Midbrain (tissue), 1 donor: ENCODE measurements around the gene BACH2.
"Not testable (repeated sequence)": the region's sequence is repeated elsewhere in the genome, so short reads cannot be mapped to it uniquely, and the experiment has no call there.

ENCODE experiments used
- DNase-seq: peaks from one replicate; lab custom pipeline; 2025; lab: John Stamatoyannopoulos, UW

The BACH2 gene

DNA sequence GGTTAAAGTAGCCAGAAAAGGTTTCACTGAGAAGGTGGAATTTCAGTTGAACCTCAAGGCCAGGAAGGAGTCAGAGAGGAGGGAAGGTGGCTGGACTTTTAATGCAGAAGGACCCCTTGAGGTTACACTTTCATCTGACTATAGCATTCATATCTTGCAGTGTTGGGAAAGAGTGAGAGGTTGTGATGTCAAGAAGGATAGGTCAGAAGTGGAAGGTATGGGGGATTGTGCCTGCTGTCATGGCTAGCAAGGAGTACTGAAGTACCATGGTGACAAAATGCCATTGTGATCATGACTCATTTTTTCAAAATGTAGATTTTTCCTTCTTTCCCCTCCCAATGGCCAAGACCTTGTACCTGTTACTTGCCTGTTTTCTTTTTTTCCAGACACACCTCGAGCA lies 5.2 kb upstream of the BACH2 start:
- DNase-seq: no peak

DNA sequence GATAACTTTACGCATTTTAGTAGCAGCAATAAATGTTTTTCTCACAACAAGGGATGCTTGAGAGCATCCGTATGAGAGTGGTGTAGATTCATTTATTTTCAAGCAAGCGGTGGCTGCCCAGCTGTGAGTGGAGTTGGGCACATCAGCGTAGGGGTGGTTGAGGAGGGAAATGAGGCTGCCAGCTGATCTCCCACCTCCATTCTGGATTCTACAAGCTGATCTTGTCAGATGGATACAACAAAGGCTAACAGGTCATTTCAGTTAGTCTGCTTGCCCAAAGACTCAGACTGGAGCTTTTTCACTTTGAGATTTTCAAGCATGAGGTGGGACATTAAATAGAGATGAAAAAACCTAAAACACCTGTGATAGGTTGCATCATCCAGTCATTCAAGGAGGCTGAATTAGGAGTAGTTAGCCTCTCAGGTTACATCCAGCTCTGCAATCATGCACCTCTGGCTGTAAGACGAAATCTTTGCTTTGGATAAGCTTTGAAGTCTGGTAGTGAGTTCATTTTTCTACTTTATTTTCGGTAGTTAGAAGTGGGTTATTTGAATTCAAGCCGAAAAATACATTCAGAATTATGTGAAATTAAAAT lies 1.9 kb upstream of the BACH2 start:
- no peak for DNase-seq

DNA sequence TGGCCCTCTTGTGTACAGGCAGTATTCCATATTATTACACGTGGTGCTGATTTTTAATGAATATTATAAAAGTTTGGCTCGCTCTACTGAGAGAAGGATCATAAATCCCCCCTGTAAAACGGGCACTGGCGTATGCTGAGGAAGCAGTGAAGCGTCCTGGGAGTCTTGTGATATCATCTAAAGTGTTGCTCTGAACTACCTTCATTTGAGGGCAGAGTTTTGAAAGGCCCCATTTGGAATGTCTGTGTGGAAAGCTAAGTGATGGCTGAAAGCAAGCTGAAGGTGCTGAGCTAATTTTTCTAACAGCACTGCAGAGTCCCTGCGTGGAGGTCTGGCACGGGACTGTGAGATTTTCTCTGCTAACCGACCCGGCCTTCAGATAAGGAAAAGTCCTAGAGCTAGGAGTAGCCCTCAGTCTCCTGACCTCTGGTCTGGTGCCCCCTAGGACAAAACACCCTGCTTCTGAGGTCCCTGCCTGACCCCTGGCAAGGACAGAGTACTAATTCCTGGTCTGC lies 1.3 kb upstream of the BACH2 start:
- DNase-seq: no peak

DNA sequence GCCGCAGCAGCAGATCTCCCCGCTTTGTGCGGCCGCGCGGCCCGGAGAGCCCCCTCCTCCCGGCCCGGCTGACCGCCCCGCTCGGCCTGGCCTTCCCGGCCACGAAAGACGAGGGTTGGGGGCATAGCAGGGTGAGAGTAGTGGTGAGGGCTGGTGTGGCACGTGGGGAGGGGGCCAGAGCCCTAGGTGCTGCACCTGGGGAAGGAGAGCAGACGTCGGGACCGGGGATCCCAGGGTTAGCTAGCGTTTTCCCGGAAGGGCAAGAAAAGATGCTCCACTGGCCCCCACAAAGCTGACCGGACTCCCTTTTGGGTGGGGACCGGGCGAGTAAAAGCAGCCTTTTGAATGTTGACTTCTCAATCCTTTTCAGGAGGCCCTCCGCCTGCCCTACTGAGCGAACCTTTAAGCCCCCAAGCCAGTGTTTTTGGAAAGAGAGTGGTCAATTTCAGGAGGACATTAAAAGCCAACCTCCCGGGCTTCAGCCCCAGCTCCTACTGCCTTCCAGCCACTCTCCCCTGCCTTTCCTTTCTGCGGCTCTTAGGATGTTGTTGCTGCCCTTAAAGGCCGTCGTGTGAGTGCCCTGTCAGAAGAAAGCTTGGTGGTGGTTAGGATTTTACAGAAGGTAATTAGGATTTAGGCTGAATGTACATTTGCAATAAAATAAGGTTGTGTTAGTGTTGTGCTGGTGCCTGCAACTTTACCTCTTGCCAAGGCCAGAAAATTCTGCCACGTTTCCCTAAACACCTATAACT lies 648 bp upstream of the BACH2 start:
- no peak for DNase-seq

DNA sequence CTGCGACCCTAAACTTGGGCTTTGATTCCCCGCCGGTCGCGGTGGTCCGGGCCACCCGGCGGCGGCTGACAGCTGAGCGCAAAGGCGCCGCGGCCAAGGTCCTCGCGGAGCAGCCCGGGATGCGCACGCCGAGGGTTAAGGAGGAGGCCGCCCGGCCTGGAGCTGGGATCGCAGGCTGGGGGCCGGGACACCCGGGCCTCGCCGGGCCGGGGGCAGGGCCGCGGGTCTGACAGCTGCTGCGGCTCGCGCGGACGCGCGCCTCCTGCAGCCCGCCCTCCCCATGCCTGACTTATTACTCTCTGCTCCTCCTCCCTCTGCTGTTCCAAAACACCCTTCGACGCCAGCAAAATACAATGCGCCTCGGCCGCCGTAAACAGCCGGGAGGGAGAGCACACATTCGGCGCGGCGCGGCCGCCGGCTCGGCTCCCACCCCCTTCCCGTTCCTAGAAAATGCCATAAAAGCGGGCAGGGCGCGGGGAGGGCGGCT lies 746 bp downstream of the BACH2 start:
- DNase-seq: peak; percentile 68

DNA sequence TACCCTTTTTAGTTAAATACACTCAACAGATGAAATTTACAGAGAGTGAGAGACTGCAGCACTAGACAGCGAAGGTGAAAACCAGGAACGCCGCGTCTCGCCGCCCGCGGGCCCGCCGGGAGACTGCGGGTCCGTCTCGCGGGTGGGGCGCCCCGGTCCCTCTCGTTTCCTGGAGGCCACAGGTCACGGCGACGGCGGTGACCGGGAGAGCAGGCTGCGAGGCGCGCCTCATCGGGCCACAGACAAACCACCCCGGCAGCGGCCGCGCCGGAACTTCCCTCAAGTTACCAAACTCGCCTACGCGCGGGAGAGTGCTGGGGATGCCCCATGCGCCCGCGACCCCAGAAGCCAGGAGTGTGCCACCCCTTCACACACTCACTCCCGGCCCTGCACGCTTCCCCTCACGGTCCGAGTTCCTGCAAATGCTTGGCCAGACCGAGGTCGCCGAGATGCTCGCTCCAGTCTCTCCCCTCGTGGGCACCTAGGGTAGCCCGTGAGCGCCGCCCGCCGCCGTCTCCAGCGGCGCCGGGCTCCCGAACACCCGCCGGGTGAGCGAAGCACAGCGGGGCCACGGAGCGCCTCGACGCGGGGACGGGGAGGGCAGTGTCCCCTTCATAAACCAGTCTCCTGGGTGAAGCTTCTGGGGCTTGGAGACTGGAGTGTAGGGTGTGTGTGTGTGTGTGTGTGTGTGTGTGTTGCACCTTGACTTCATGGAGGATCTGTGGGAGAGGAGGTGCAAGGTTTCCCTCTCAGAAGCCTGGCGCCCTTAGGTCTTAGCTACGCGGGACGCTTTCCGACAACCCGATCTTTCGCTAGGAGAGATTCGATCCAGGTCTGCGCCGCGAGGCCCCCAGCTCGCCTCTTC lies 1.4 kb downstream of the BACH2 start:
- peak; percentile 63 for DNase-seq

DNA sequence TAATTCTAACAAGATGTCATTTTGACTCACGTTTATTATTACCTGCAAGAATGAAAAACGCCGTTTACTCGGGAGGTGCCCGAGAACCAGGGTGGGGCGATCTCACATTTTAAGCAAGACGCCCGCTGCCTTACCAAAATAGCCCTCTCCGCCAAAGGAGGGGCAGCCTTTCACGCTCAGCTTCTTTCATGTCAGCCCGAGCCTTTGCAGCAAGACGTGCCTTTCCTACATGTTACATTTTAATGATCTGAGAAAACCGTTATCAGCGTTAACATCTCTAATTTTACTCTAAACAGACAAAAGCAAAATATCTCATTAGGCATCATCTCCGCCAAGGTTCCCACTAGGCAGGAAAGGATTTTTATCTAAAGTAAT lies 2.0 kb downstream of the BACH2 start:
- DNase-seq: no peak

DNA sequence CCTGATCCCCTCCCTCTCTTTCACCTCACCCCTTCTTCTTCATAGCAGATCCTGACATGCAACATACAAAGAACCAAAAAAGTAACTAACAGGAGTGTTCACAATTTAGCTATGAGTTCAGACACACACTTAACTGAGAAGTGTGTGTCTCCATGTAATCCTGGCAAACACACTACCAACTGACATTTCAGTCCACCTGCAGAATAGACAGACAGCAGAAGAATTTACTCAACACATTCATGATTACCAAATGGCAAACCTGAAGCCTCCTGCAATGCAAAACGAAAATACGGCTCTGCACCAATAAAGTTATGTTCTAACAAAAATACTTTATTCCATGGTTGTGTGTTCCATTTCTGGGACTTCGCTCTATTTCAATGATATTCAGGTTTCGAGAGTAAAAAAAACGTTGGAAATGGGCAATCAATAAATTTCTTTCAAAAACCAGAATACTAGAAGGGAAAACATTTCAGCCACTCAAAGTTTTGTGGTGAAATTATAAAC lies 2.6 kb downstream of the BACH2 start:
- DNase-seq: no peak

DNA sequence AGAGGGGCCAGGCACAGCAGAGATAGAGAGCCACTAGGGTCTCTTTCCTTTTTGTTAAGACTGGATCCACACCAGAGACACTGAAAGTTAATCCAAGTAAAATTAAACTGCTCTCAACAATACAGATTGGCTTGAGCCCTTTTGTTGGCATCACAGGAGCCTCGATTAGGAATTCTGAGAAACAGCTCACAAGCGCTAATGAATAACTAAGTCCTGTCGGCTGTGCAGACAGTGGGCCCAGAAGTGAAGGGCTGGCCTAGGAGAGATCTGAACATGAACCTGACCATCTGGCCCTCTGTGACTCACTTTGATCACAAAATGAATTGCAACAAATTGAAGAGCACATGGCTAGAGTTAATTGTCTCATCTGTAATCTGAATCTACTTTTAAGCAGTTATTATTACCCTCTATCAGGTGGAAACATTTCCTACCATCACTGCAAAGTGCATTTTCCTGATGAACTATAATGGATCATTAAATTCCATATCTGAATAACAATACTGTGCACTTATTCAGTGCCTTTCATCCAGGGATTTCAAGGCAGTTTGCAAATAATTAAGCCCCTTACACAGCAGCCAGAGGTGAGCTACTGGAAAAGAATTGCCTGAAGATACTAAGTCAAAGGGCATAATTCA lies 3.2 kb downstream of the BACH2 start:
- DNase-seq: no peak

DNA sequence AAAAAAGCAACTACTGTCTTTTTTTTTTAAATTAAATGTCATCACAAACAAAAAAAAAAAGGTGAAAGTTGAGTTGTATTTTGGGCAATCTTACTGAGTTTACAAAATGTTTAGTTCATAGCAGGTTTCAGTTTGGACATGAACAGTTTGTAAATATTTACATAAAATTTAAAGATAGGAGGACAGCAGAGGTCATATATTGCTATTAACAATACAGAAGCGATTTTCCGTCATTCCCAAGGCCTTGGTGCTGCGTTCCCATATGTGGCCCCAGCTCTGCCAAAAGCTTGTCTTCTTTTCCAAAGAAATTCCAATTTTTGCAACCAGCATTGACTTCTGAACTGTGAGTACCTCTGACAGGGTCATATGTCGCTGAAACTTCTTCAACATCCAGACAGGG lies 5.1 kb downstream of the BACH2 start:
- DNase-seq: no peak

DNA sequence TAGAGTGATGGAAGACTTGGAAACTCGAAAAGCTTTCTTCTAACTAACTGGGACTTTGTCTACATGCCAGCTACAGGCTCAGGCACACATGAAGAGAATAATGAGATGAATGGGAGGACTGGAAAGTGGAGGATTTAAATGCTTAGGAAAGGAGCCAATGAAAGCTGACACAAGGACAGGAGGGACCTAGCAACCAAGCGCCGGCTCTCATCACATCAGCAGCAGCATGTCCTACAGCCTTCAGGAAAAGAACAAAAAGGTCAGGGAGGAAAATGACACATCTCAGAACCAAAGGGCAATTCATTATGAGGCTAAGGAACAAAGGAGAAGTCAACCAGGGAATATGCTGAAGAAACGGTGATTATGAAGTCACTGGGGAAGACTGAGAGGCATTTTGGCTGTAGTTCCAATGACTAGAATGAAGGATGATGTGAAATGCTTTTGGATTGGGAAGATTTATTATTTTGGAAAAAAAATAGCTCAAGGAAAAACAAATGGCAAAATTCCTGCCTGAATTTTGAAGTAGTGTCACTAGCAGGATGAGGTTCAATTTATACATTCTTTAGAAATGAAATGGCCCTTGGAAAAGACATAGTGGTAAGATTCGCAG lies 5.7 kb downstream of the BACH2 start:
- no peak for DNase-seq

DNA sequence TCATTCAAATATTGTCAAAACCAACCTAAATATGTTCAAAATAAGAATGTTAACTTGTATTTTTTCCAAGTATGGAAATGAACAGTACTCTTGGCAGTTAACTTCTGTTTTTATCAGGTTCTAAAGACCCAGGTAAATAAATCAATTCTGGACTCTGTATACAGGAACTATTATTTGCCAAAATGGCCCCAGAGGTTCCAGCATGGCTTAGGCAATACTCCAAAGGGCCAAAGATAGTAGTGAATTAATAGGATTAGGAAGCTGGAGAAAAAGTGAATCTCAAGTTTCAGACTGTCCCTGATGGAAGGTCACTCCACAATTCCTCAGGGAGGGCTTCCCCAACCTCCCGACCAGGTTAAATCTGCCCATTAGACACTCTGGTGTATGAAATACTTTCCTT lies 6.7 kb downstream of the BACH2 start:
- no peak for DNase-seq

DNA sequence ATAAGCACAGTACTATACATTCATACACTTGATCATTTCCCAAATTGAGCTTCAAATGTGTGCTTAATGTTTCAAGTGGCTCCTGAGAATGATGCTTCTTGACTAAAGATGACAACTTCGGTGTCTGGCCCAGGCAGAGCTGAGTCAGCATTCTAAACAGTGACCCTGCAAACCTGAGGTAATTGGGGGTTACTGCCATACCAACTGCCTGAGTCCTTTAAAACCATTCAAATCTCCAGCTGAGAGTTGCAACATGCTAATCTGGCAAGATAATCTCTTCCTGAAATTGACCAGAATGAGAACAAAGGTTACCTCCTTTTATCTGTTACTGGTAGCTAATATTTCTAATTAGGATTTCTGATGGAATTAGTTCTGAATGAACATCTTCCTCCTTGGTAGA lies 8.2 kb downstream of the BACH2 start:
- no peak for DNase-seq

DNA sequence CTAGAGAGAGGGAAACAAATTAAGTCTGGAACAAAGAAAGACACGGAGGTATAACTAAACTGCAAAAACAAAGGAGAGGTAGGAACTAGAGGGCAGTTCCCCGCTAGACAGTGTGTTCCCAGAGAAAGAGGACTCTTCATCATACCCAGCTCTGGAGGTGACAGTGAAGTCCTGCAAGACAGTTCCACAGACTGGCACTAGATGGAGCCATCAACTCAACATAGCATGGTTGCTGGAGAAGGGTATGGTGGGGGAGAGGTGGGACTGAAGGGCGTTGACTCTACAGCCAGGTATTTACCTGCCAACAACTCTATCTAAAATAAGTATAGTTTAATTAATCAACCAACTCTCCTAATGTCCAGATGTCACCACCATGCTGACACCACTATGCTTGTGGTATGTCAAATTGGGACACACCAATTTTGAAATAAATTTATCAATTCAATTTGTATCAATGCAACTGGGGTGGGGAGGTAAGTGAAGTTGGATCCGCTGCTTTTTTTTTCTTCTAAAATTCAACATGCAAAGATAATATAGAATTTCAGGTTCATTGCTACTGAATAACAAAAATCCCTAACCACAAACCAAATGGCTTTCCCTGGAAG lies 9.7 kb downstream of the BACH2 start:
- no peak for DNase-seq

DNA sequence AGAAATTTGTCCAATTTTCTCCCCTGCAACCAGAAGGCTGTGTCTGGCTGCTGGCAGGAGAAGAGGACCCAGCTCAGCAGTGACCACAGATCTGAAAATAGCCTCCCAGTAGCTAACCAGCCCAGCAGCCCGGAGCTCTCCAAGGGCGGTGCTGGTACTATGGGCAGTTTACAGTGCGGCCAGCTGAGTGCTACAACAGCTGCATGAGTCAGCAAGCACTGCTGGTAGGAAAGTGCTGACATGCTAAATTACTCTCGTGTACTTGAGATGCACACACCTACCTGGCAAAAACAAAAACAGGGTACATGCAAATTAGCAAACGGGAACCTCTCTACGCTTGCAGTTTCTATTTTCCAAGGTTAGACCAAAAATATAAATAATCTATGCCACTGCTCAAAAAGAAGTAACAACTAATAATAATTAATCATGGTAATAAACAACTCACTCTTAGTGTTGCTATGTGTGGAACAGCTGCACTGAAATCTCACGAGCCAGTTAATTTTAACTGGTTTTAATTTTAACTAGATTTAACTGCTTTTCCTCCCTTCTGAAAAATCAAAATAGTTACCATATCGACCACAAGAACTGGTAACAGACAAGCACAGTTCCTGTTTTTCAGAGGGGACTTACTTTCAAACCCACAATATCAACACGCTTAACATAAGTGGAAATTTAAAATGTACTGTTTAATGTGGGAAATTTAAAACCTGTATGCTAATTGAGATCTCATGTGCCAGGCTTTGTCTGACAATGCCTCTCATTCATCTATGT lies 10.8 kb downstream of the BACH2 start:
- DNase-seq: peak; percentile 81

DNA sequence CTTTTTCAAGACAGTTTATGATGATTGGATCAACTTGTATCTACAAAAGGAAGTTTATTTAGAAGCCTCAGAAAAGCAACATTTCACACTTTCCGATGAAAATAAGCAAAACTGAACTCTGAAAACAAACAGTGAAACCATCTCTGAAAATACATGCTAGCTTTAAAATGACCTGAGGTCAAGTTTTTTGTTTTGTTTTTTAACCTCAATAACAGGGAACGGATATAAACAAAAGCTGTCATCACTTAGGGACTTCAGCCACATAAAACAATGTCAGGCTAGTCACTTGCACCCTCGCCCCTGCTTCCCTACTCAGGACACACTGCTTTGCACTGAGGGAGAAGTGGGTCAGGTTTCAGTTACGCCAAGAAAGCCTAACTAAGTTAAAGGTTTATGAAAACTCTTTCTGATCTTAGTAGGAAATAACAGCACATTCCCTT lies 11.6 kb downstream of the BACH2 start:
- no peak for DNase-seq

DNA sequence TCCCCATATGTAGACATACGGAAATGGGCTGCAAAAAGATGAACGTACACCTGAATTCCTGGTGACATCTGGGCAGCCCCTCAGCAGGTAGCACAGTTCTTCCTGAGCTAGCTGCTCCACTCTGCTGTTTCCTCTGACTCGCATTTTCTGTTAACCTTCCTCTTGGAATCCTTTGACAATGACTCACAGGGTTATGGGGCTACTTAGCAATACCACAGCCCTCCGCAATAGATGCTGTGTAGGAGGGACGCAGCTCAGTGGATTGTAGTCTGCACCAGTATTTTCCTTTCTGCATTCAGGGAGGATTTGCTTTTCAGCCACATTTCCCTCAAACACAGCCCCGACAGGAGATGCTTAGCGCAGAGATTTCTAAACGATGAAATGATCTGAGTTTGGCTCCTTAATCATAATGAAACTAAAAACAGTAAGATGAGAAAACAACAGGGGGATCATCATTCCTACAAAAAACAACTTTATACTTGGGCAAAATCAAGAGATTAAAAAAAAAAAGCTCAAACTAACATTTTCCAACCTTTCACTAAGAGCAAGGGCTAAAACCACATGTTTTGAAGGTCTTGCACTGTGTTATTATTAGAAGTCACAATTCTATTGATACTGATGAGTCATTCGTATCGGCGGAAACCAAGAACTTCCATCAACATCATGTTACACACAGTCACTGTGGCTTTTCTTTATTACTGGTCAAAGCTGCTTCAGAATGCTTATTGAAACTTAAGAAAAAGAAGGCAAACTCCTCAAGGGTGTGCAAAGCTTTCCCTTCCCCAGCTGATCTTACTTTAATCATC lies 12.2 kb downstream of the BACH2 start:
- no peak for DNase-seq

DNA sequence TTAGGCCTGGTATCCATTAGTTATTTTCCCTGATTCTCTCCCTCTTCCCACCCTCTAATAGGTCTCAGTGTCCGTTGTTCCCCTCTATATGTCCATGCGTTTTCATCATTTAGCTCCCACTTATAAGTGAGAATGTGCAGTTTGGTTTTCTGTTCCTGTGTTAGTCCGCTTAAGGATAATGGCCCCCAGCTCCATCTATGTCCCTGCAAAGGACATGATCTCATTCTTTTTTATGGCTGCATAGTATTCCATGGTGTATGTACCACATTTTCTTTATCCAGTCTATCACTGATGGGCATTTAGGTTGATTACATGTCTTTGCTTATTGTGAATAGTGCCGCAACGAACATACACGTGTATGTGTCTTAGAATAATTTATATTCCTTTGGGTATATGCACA lies 14.4 kb downstream of the BACH2 start:
- not testable (repeated sequence) for DNase-seq

DNA sequence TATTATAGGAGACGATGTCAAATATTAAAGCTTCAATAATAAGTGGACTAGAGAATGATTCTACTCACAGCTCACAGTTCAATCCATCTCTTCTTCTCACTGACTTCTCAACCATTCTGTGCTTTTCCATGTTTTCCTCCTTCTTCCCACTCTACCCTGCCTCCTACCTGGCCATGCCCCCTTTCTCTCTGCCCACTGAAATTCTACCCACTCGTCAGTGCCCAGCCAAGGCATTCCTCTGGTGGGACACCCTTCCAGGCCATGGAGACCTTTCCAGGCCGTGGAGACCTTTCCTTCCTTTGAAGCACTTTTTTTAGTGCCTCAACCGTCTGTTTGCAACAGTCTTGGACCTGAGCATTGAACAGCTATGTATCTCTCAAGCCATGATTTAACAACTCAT lies 18.5 kb downstream of the BACH2 start:
- no peak for DNase-seq
